Glutamatergic neuron (in vitro differentiated cells): ENCODE results near the gene LRIG2. TPM values are rescaled to one million over a fixed set of nuclear protein-coding genes. Genes with fewer than 3 reads are reported as not detected.

ENCODE experiments used
- DNase-seq: peaks from one replicate; pipeline ENCODE4 v3.0.0; 2022
- H3K27ac Mint-ChIP-seq: one replicate; pipeline ENCODE4 v1.8.0; 2020; ENCODE audit warnings: mild to moderate bottlenecking, mixed read lengths, inconsistent platforms; ENCODE audit not compliant: unreplicated experiment
- H3K27me3 Mint-ChIP-seq: one replicate; pipeline ENCODE4 v1.8.0; 2020; ENCODE audit warnings: mild to moderate bottlenecking, moderate library complexity, mixed read lengths, inconsistent platforms; ENCODE audit not compliant: unreplicated experiment
- H3K36me3 Mint-ChIP-seq: one replicate; pipeline ENCODE4 v1.8.0; 2020; ENCODE audit warnings: mild to moderate bottlenecking, mixed read lengths, inconsistent platforms; ENCODE audit not compliant: unreplicated experiment
- H3K4me1 Mint-ChIP-seq: one replicate; pipeline ENCODE4 v1.8.0; 2020; ENCODE audit warnings: mild to moderate bottlenecking, low read depth, mixed read lengths, inconsistent platforms; ENCODE audit not compliant: unreplicated experiment
- H3K4me3 Mint-ChIP-seq: one replicate; pipeline ENCODE4 v1.8.0; 2020; ENCODE audit warnings: mild to moderate bottlenecking, mixed read lengths, inconsistent platforms; ENCODE audit not compliant: unreplicated experiment
- H3K9me3 Mint-ChIP-seq: one replicate; pipeline ENCODE4 v1.8.0; 2020; ENCODE audit warnings: mild to moderate bottlenecking, moderate library complexity, mixed read lengths, inconsistent platforms; ENCODE audit not compliant: unreplicated experiment
- CTCF ChIP-seq: fragments of 200-600 bp; sonication (generic); IDR thresholded peaks from one replicate; pipeline ENCODE4 v1.5.0; 2021; ENCODE audit not compliant: partially characterized antibody, unreplicated experiment
- total RNA-seq: library from RNA; stranded (reverse); fragmentation: NEBNext Ultra II Directional; extraction: Animal tissue kit (Norgen Biotek cat#: 25700); gene quantifications from one replicate; pipeline ENCODE4 v1.2.1, GENCODE V29; 2021; ENCODE audit not compliant: unreplicated experiment

Gene LRIG2
- total RNA-seq, 1 donor from 2014 or later = 23.4 TPM

DNA sequence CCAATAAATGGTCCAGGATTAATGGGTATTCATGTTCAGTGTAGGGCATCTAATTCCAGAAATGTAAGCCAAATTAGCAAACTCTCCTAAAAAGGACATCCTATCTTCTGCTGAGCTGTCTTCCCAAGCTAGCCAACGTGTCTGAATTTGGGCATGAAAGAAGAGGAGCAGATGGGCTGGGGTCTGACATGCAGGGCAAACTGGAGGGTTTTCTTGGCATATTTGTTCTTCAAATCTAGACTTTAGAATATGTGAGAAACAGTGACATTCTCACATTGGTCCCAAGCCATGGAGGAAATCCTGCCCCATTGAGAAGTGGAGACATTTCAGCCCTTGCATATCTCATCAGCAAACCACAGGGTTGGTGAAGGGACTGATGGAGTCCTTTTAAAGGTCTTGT, 67.2 kb downstream of the LRIG2 start:
- Mint-ChIP-seq H3K4me3 (no peak overlapping the region), H3K27me3 (no peaks in the 10 kb centered on the region), H3K27ac (no peak overlapping the region), H3K4me1 (peaks cover 10% of the 10 kb centered on the region), H3K36me3 (no peaks in the 10 kb centered on the region), H3K9me3 (peaks cover 2% of the 10 kb centered on the region)
- no peak for DNase-seq
- TF ChIP-seq CTCF = no peak

DNA sequence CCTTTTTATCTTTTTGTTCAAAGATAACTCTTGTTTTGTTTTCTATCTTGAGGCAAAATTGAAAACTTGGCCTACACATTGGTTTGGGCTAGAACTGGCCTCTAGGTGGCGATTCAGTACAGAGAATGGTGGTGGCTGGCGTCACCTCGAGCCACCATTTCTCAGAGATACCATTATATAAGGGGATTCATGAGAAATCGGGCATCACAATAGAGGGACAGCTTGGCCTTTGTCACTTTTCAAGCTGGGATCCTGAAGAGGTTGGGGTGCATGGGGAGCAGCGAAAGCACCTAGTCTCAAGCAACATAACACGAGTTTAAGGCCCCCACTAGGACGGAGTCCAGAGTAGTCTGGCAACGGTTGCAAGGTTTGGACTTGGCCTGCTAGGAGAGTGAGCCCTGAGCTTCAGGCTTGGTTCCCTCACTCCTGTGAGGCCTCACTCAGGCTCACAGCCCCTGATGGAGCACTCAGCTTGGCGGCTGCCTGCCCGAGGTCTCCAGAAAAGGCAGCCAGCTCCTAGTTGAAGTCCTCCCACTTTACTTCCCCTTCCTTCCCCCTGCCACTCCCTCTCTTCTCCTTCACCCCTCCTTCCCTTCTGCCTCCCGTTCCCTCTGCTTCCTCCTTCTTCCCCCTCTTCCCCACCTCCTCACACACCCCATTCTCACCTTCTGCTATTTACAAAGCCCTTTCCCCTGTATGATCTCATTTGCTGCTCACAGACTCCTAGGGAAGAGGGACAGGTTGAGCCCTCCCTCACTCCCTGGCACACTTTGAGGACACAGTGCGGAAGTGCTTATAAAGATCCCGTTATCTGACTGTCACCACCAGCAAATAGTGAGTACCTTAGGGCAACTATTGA, 67.8 kb downstream of the LRIG2 start:
- Mint-ChIP-seq H3K27me3 (no peaks in the 10 kb centered on the region), H3K9me3 (peaks cover 2% of the 10 kb centered on the region), H3K27ac (no peak overlapping the region), H3K4me3 (no peak overlapping the region), H3K36me3 (no peaks in the 10 kb centered on the region), H3K4me1 (peaks cover 5% of the 10 kb centered on the region)
- DNase-seq = peak; percentile 66
- peak; percentile 82 for TF ChIP-seq CTCF

GRCh38 chr1:113141650-113142473, 68.9 kb downstream of the LRIG2 start:
- no peak for DNase-seq
- no peak overlapping the region for H3K4me3 Mint-ChIP-seq
- H3K27ac Mint-ChIP-seq = no peak overlapping the region
- H3K4me1 Mint-ChIP-seq = peaks cover 2% of the 10 kb centered on the region
- no peak for TF ChIP-seq CTCF
- peaks cover 2% of the 10 kb centered on the region for H3K9me3 Mint-ChIP-seq
- no peaks in the 10 kb centered on the region for H3K27me3 Mint-ChIP-seq
- H3K36me3 Mint-ChIP-seq = no peaks in the 10 kb centered on the region

- H3K36me3 Mint-ChIP-seq = no peaks in the 10 kb centered on the region
- no peak for TF ChIP-seq CTCF
- H3K27ac Mint-ChIP-seq = no peak overlapping the region
Measured at GRCh38 chr1:113142791-113143190, 69.8 kb downstream of the LRIG2 start.

More at GRCh38 chr1:113142791-113143190, 69.8 kb downstream of the LRIG2 start:
- DNase-seq = no peak
- Mint-ChIP-seq H3K4me3 (no peak overlapping the region), H3K27me3 (no peaks in the 10 kb centered on the region), H3K4me1 (peaks cover 2% of the 10 kb centered on the region), H3K9me3 (peaks cover 2% of the 10 kb centered on the region)
